Lung (tissue), 12 donors: ENCODE measurements around the gene FAM124A. TPM values are rescaled to one million over a fixed set of nuclear protein-coding genes. Genes with fewer than 3 reads are reported as not detected.
A peak's percentile ranks its signal among the peaks of the same experiment; 100 is the strongest.

Source experiments
- ATAC-seq: fragments of 200-7000 bp; cut with Tn5 transposase; one replicate; pipeline ENCODE4 v1.9.1; 2020; ENCODE audit warnings: moderate number of reproducible peaks; ENCODE audit not compliant: insufficient read depth, low FRiP score
- DNase-seq, 3 donors: peaks; one replicate each; pipeline ENCODE4 v3.0.0-alpha.2; 2013 to 2017
- H3K27ac ChIP-seq, 2 donors: one replicate each; pipeline ENCODE4 v1.5.1; 2013; ENCODE audit warnings: mild to moderate bottlenecking in 2 of 2, moderate library complexity in 2 of 2, control low read depth in 1 of 2, inconsistent platforms in 1 of 2, low read depth in 1 of 2, low read length in 1 of 2
- H3K27me3 ChIP-seq, 3 donors: one replicate each; pipeline ENCODE4 v1.5.1; 2013; ENCODE audit warnings: low read length in 2 of 3; ENCODE audit not compliant: control insufficient read depth in 3 of 3, insufficient read depth in 3 of 3
- H3K36me3 ChIP-seq, 4 donors: one replicate each; pipeline ENCODE4 v1.5.1; 2013; ENCODE audit warnings: low read length in 4 of 4, mild to moderate bottlenecking in 1 of 4, moderate library complexity in 1 of 4; ENCODE audit not compliant: control insufficient read depth in 4 of 4, insufficient read depth in 4 of 4
- H3K4me1 ChIP-seq, 5 donors: one replicate each; pipeline ENCODE4 v1.5.1; 2013; ENCODE audit warnings: low read length in 5 of 5, mild to moderate bottlenecking in 2 of 5, moderate library complexity in 1 of 5; ENCODE audit not compliant: control insufficient read depth in 5 of 5, insufficient read depth in 5 of 5
- H3K4me3 ChIP-seq: one replicate; pipeline ENCODE4 v1.5.1; 2013; ENCODE audit warnings: mild to moderate bottlenecking, control low read depth, moderate library complexity
- H3K9ac ChIP-seq, 2 donors: one replicate each; pipeline ENCODE4 v1.5.1; 2013; ENCODE audit warnings: low read length in 2 of 2, control low read depth in 1 of 2; ENCODE audit not compliant: insufficient read depth in 1 of 2
- H3K9me3 ChIP-seq, 4 donors: one replicate each; pipeline ENCODE4 v1.5.1; 2013; ENCODE audit warnings: low read length in 3 of 4, mild to moderate bottlenecking in 1 of 4, moderate library complexity in 1 of 4; ENCODE audit not compliant: control insufficient read depth in 4 of 4, insufficient read depth in 3 of 4
- WGBS, 2 donors: extraction: QIAGEN DNeasy Blood & Tissue Kit; methylation state at CpG; one replicate each; pipeline ENCODE4 v1.1.7; 2013; 5-methylcytosine and 5-hydroxymethylcytosine counted together
- polyA plus RNA-seq, 2 donors: library from polyadenylated mRNA; stranded (reverse); fragments of 200-250 nt; gene quantifications; one replicate each; pipeline ENCODE4 v1.2.1, GENCODE V29; 2013
- total RNA-seq, 2 donors: library from RNA; depleted of rRNA in 1 of 2; stranded (reverse); fragments of >200 nt in 1 of 2; gene quantifications; one replicate each; pipeline ENCODE4 v1.2.1, GENCODE V29; 2014 to 2021
- TF ChIP-seq, protein P1 (sequence below): IDR thresholded peaks from 2 replicates; pipeline ENCODE4 v1.5.1; 2012; ENCODE audit warnings: mild to moderate bottlenecking; ENCODE audit errors: control extremely low read depth, extremely low read depth
- donor health status: control.
- donor health status: control.
- donor health status: Bipolar disorder and iron deficiency.
- donor health status: healthy.
- donor health status: DM: yes; HTN: yes; CAD: no.

Gene FAM124A
- total and polyA plus RNA-seq, 4 donors: 0.87 to 2.9 (median 1.7) TPM

DNA sequence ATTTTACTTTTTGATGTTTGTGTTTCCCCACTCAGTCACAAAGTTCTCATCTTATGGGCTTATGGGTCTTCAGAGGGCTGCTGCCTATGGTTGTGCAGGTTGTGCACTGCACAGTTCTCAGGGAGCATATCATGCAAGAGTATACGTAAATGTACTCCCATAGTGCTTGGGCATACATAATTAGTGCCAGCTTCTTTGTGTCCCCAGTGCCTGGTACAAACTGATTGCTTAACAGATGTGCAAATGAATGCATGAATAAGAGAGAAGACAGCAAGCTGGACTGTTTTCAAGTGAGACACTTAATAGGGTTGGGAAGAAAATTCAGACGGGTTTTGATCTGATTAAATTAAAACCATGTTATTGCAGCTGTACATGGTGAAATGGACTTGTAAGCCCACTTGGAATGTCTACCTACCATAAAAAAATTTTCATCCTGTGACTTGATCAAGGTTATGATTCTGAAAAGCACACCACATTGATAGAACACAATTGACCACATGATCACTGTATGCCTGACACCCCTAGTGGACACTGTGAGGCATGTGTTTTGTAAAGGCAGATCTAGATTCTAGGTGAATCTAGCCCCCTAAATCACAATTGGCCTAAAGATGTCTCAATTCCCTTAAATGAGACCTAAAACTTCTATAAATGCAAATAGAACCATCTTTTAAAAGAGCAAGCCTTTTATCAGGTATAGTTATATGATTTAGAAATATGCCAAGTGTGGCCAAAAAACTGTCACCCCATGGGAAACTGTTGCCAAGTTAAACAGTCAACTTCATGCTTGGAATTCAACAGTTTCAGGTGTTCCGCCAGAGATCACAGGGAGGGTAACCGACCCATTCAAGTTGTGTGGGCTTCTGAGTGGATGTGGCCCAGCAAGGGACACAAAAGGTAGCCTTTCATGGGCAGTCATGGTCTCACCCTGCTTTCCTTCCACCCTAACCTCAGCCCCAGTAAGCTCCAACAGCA, 27.9 kb downstream of the FAM124A start:
- Histone ChIP-seq H3K36me3 (peaks cover 0 to 3% (median 0%) of the 10 kb centered on the region in 4 donors), H3K27me3 (no peaks in the 10 kb centered on the region), H3K9me3 (no peaks in the 10 kb centered on the region), H3K4me1 (peaks cover 8 to 21% (median 10%) of the 10 kb centered on the region in 5 donors), H3K4me3 (no peak overlapping the region), H3K9ac (no peak overlapping the region), H3K27ac (no peak overlapping the region)
- TF ChIP-seq, protein P1, sequence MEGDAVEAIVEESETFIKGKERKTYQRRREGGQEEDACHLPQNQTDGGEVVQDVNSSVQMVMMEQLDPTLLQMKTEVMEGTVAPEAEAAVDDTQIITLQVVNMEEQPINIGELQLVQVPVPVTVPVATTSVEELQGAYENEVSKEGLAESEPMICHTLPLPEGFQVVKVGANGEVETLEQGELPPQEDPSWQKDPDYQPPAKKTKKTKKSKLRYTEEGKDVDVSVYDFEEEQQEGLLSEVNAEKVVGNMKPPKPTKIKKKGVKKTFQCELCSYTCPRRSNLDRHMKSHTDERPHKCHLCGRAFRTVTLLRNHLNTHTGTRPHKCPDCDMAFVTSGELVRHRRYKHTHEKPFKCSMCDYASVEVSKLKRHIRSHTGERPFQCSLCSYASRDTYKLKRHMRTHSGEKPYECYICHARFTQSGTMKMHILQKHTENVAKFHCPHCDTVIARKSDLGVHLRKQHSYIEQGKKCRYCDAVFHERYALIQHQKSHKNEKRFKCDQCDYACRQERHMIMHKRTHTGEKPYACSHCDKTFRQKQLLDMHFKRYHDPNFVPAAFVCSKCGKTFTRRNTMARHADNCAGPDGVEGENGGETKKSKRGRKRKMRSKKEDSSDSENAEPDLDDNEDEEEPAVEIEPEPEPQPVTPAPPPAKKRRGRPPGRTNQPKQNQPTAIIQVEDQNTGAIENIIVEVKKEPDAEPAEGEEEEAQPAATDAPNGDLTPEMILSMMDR: no peak
- ATAC-seq (no peak), DNase-seq (no peak)
- WGBS, 2 donors: 74 to 89% methylated on average over 4 of the region's 4 CpGs

GRCh38 chr13:51251480-51251879, 29.3 kb downstream of the FAM124A start:
- H3K4me1 ChIP-seq: peaks cover 5 to 21% (median 8%) of the 10 kb centered on the region in 5 donors
- H3K9me3 ChIP-seq: no peaks in the 10 kb centered on the region
- no peaks in the 10 kb centered on the region for H3K27me3 ChIP-seq
- 98% methylated on average over 31 of the region's 31 CpGs for WGBS, 2 donors
- ATAC-seq: no peak
- H3K9ac ChIP-seq: no peak overlapping the region
- H3K36me3 ChIP-seq: peaks cover 0 to 5% (median 0%) of the 10 kb centered on the region in 4 donors
- H3K4me3 ChIP-seq: no peak overlapping the region
- TF ChIP-seq, protein P1: no peak
- no peak for DNase-seq
- no peak overlapping the region for H3K27ac ChIP-seq

DNA sequence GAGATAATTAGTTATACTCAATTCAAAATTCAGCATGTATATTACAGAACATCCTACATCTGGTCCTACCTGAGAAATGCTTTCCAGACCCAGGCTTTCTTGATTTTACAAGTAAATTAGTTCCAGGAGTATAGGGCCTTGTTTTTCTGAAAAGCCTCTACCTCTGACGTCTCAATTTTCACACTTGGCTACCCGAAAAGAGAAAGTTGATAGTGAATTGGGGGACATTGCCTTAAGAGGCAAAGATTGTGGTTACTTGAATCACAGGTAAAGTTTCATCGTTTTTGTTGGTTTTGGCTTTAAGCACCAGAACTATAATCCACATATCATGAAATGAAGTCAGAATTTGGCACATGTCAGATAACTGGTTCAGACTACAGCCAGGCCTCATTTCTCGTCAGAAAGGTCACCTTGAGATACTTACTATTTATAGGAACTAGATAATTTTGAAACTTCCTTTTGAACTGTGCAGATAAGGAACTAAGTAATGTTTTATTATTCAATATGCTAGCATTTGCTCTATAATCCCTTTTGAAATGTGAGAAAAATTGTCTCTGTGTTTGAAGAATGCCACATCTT, 30.8 kb downstream of the FAM124A start:
- DNase-seq (no peak), ATAC-seq (no peak)
- Histone ChIP-seq H3K27me3 (no peaks in the 10 kb centered on the region), H3K4me3 (no peak overlapping the region), H3K9me3 (no peaks in the 10 kb centered on the region), H3K4me1 (peaks cover 0 to 18% (median 4%) of the 10 kb centered on the region in 5 donors), H3K27ac (peak overlapping the region in 1 of 2 donors; percentile 50), H3K36me3 (peaks cover 0 to 5% (median 4%) of the 10 kb centered on the region in 4 donors), H3K9ac (no peak overlapping the region)
- TF ChIP-seq, protein P1: no peak
- WGBS, 2 donors: 47 to 61% methylated on average over 4 of the region's 4 CpGs
